Gastroesophageal sphincter (tissue), 3 donors: ENCODE data around the gene ADAMTS14.

Experiments used
- CTCF ChIP-seq, 4 experiments: fragments of 200-600 bp in 2 of 4; fragments of 450-650 bp in 2 of 4; sonication (generic) in 1 of 4; IDR thresholded peaks; one replicate each; pipeline ENCODE4 v1.5.1; 2017 to 2019; ENCODE audit warnings: antibody characterized with exemption in 4 of 4, mild to moderate bottlenecking in 2 of 4, moderate library complexity in 2 of 4
- EP300 ChIP-seq: sonication (generic); formaldehyde crosslinking; IDR thresholded peaks from one replicate; pipeline ENCODE4 v1.6.1; 2017; ENCODE audit warnings: antibody characterized with exemption, mild to moderate bottlenecking
- POLR2A ChIP-seq, 2 donors: fragments of 450-650 bp; IDR thresholded peaks; one replicate each; pipeline ENCODE4 v1.6.1; 2017; ENCODE audit warnings: antibody characterized with exemption in 2 of 2, mild to moderate bottlenecking in 2 of 2, moderate library complexity in 1 of 2
- POLR2AphosphoS5 ChIP-seq: sonication (generic); formaldehyde crosslinking; IDR thresholded peaks from one replicate; pipeline ENCODE4 v1.6.1; 2017; ENCODE audit warnings: antibody characterized with exemption

GRCh38 chr10:70699063-70699658 lies 26.9 kb downstream of the ADAMTS14 start:
- TF ChIP-seq POLR2AphosphoS5 = no peak
- TF ChIP-seq POLR2A (IDR thresholded peaks at IDR 0.05) = no peak
- no peak for TF ChIP-seq CTCF (IDR thresholded peaks at IDR 0.05)
- no peak for TF ChIP-seq EP300
